HEK293 (cell line): ENCODE data around the gene MTA1.

Source experiments
- CTCF ChIA-PET: fragments of 350-600 bp; formaldehyde crosslinking; extraction: SDS; loops from one replicate; lab custom pipeline; 2021; ENCODE audit warnings: antibody characterized with exemption; lab: Yijun Ruan, JAX
- POLR2A ChIA-PET: fragments of 300-600 bp; formaldehyde crosslinking; extraction: SDS; loops from one replicate; lab custom pipeline; 2020; ENCODE audit warnings: antibody characterized with exemption, inconsistent platforms; lab: Yijun Ruan, JAX
- H3K27ac ChIP-seq: fragments of 200-500 bp; sonication (Bioruptor generic); 2 replicates; pipeline ENCODE4 v1.5.1; 2014; ENCODE audit warnings: low read depth, low read length, control low read depth, inconsistent platforms; ENCODE audit errors: extremely low read depth
- H3K36me3 ChIP-seq, 2 experiments: fragments of 200-500 bp in 1 of 2; sonication (Bioruptor generic) in 1 of 2; 1 replicate in 1 of 2; 2 replicates in 1 of 2; pipeline ENCODE4 v1.5.1; 2014 to 2017; ENCODE audit warnings: inconsistent platforms in 2 of 2, low read length in 2 of 2; ENCODE audit not compliant: control insufficient read depth in 2 of 2, insufficient read depth in 1 of 2
- H3K4me1 ChIP-seq: fragments of 200-500 bp; sonication (Bioruptor generic); 2 replicates; pipeline ENCODE4 v1.5.1; 2014; ENCODE audit warnings: mild to moderate bottlenecking, low read length, inconsistent platforms; ENCODE audit not compliant: control insufficient read depth, insufficient read depth
- H3K4me3 ChIP-seq: 2 replicates; pipeline ENCODE4 v1.5.1; 2011; ENCODE audit warnings: low read depth, mild to moderate bottlenecking, control low read depth, low read length, moderate library complexity
- H3K9me3 ChIP-seq: fragments of 200-500 bp; sonication (Bioruptor generic); 2 replicates; pipeline ENCODE4 v1.5.1; 2014; ENCODE audit warnings: low read depth, low read length, inconsistent platforms; ENCODE audit not compliant: control insufficient read depth, insufficient read depth
- BCL11B ChIP-seq: fragments of 450-650 bp; formaldehyde crosslinking; IDR thresholded peaks from 2 replicates; pipeline ENCODE4 v1.5.1; 2016; ENCODE audit warnings: low read depth, missing biosample characterization, missing genetic modification characterization
- GLI4 ChIP-seq: fragments of 450-650 bp; formaldehyde crosslinking; IDR thresholded peaks from 2 replicates; pipeline ENCODE4 v1.5.1; 2016; ENCODE audit warnings: missing biosample characterization, missing genetic modification characterization
- MYNN ChIP-seq: fragments of 450-650 bp; formaldehyde crosslinking; IDR thresholded peaks from 2 replicates; pipeline ENCODE4 v1.5.1; 2016; ENCODE audit warnings: missing biosample characterization, missing genetic modification characterization, borderline replicate concordance
- PRDM1 ChIP-seq: fragments of 450-650 bp; formaldehyde crosslinking; IDR thresholded peaks from 2 replicates; pipeline ENCODE4; 2016; ENCODE audit warnings: missing biosample characterization, missing genetic modification characterization
- SCRT2 ChIP-seq: fragments of 450-650 bp; formaldehyde crosslinking; IDR thresholded peaks from 2 replicates; pipeline ENCODE4 v1.5.1; 2016; ENCODE audit warnings: missing biosample characterization, missing genetic modification characterization
- ZNF121 ChIP-seq: fragments of 450-650 bp; formaldehyde crosslinking; IDR thresholded peaks from 2 replicates; pipeline ENCODE4 v1.5.1; 2016; ENCODE audit warnings: missing biosample characterization, missing genetic modification characterization
- ZNF138 ChIP-seq: fragments of 450-650 bp; formaldehyde crosslinking; IDR thresholded peaks from 2 replicates; pipeline ENCODE4 v1.5.1; 2016; ENCODE audit warnings: missing biosample characterization, missing genetic modification characterization, borderline replicate concordance
- ZNF19 ChIP-seq: fragments of 450-650 bp; formaldehyde crosslinking; IDR thresholded peaks from 2 replicates; pipeline ENCODE4; 2016; ENCODE audit warnings: missing biosample characterization, missing genetic modification characterization, low read depth
- ZNF2 ChIP-seq: fragments of 450-650 bp; formaldehyde crosslinking; IDR thresholded peaks from 2 replicates; pipeline ENCODE4 v1.5.1; 2016; ENCODE audit warnings: missing biosample characterization, missing genetic modification characterization
- ZNF391 ChIP-seq: fragments of 450-650 bp; formaldehyde crosslinking; IDR thresholded peaks from 2 replicates; pipeline ENCODE4 v1.5.1; 2016; ENCODE audit warnings: low read depth, missing biosample characterization, missing genetic modification characterization, borderline replicate concordance
- ZNF677 ChIP-seq: fragments of 450-650 bp; IDR thresholded peaks from 2 replicates; pipeline ENCODE4 v1.5.0; 2018; ENCODE audit warnings: missing biosample characterization, mild to moderate bottlenecking, missing genetic modification characterization, moderate library complexity
- ZNF785 ChIP-seq: fragments of 450-650 bp; formaldehyde crosslinking; IDR thresholded peaks from 2 replicates; pipeline ENCODE4 v1.5.1; 2016; ENCODE audit warnings: missing biosample characterization, missing genetic modification characterization
- ZNF792 ChIP-seq: fragments of 450-650 bp; formaldehyde crosslinking; IDR thresholded peaks from 2 replicates; pipeline ENCODE4 v1.5.1; 2016; ENCODE audit warnings: missing biosample characterization, missing genetic modification characterization
- ZNF843 ChIP-seq: fragments of 450-650 bp; formaldehyde crosslinking; IDR thresholded peaks from 2 replicates; pipeline ENCODE4 v1.5.1; 2016; ENCODE audit warnings: missing biosample characterization, missing genetic modification characterization
- TF ChIP-seq, protein P1 (sequence below): fragments of 450-650 bp; formaldehyde crosslinking; IDR thresholded peaks from 2 replicates; pipeline ENCODE4 v1.5.1; 2016; ENCODE audit warnings: missing biosample characterization, missing genetic modification characterization
- TF ChIP-seq, protein P2 (sequence below): fragments of 450-650 bp; formaldehyde crosslinking; IDR thresholded peaks from 2 replicates; pipeline ENCODE4 v1.5.1; 2017; ENCODE audit warnings: missing biosample characterization, missing genetic modification characterization
- TF ChIP-seq, protein P3 (sequence below): fragments of 450-650 bp; formaldehyde crosslinking; IDR thresholded peaks from 2 replicates; pipeline ENCODE4 v1.5.1; 2016; ENCODE audit warnings: missing biosample characterization, missing genetic modification characterization

Gene MTA1

DNA sequence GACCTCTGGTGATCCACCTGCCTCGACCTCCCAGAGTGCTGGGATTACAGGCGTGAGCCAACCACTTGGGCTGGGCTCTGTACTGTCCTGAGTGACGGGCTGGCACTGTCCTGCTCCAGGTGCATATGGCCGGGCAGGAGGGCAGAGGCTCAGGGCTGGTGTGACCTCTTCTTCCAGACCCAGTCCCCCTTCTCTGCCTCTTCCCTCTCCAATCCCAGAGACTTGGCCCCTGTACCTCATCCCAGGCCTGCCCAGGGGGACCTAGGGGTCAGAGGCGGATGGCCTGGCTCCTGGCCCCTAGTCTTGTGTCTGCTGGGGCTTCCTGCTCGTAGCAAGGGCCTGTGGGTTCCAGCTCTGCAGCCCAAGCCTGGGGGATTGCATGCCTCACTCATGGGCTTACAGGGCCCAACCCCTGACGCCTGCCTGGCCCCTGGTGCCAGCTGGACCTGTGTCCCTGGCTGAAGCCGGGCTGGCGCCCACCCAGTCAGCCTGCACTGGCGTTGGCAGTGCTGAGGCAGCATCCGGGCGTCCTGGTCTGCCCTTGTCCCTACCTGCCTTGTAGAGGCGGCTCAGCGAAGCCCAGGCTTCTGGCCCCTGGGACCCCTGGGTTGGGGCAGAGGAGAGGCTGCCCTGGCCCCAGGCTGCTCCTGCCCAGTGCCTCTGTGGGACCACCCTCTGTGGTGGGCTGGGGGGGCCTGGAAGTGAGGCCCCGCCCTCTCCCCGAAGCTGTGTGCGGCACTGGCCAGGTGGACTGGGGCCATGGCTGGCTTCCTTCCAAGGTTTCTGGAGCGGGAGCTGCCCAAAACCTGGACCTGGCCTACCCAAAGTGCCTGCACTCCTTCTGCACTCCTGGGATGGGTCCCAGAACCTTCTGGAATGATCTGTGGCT is 75.7 kb downstream of the MTA1 start:
- CTCF ChIA-PET = interaction anchor here (0.6 kb wide), 1 partner anchor 12 kb away, joined by 3 read pairs; no protein-coding TSS in a partner anchor
- Histone ChIP-seq H3K4me1 (no peaks in the 10 kb centered on the region; the same call in 1 of the 2 replicates), H3K27ac (no peak overlapping the region), H3K4me3 (no peak overlapping the region), H3K9me3 (no peaks in the 10 kb centered on the region), H3K36me3 (peaks cover 0 to 24% of the 10 kb centered on the region in 2 experiments; a peak in 1 of 3 replicates)
- TF ChIP-seq SCRT2 (tag by site-specific recombination) (no peak), ZNF677 (tag by site-specific recombination) (no peak), ZNF792 (no peak), BCL11B (tag by site-specific recombination) (no peak), ZNF391 (no peak), ZNF2 (tag by site-specific recombination) (no peak), ZNF19 (tag by site-specific recombination) (no peak), ZNF121 (tag by site-specific recombination) (no peak), ZNF843 (tag by site-specific recombination) (no peak), PRDM1 (tag by site-specific recombination) (no peak), ZNF785 (tag by site-specific recombination) (no peak), ZNF138 (tag by site-specific recombination) (no peak), GLI4 (tag by site-specific recombination) (no peak), MYNN (tag by site-specific recombination) (no peak)
- TF ChIP-seq, protein P1, sequence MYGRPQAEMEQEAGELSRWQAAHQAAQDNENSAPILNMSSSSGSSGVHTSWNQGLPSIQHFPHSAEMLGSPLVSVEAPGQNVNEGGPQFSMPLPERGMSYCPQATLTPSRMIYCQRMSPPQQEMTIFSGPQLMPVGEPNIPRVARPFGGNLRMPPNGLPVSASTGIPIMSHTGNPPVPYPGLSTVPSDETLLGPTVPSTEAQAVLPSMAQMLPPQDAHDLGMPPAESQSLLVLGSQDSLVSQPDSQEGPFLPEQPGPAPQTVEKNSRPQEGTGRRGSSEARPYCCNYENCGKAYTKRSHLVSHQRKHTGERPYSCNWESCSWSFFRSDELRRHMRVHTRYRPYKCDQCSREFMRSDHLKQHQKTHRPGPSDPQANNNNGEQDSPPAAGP (tag by site-specific recombination) = no peak
- TF ChIP-seq, protein P2, sequence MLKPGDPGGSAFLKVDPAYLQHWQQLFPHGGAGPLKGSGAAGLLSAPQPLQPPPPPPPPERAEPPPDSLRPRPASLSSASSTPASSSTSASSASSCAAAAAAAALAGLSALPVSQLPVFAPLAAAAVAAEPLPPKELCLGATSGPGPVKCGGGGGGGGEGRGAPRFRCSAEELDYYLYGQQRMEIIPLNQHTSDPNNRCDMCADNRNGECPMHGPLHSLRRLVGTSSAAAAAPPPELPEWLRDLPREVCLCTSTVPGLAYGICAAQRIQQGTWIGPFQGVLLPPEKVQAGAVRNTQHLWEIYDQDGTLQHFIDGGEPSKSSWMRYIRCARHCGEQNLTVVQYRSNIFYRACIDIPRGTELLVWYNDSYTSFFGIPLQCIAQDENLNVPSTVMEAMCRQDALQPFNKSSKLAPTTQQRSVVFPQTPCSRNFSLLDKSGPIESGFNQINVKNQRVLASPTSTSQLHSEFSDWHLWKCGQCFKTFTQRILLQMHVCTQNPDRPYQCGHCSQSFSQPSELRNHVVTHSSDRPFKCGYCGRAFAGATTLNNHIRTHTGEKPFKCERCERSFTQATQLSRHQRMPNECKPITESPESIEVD (tag by site-specific recombination) = no peak
- TF ChIP-seq, protein P3, sequence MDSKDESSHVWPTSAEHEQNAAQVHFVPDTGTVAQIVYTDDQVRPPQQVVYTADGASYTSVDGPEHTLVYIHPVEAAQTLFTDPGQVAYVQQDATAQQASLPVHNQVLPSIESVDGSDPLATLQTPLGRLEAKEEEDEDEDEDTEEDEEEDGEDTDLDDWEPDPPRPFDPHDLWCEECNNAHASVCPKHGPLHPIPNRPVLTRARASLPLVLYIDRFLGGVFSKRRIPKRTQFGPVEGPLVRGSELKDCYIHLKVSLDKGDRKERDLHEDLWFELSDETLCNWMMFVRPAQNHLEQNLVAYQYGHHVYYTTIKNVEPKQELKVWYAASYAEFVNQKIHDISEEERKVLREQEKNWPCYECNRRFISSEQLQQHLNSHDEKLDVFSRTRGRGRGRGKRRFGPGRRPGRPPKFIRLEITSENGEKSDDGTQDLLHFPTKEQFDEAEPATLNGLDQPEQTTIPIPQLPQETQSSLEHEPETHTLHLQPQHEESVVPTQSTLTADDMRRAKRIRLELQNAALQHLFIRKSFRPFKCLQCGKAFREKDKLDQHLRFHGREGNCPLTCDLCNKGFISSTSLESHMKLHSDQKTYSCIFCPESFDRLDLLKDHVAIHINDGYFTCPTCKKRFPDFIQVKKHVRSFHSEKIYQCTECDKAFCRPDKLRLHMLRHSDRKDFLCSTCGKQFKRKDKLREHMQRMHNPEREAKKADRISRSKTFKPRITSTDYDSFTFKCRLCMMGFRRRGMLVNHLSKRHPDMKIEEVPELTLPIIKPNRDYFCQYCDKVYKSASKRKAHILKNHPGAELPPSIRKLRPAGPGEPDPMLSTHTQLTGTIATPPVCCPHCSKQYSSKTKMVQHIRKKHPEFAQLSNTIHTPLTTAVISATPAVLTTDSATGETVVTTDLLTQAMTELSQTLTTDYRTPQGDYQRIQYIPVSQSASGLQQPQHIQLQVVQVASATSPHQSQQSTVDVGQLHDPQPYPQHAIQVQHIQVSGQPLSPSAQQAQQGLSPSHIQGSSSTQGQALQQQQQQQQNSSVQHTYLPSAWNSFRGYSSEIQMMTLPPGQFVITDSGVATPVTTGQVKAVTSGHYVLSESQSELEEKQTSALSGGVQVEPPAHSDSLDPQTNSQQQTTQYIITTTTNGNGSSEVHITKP = no peak
- POLR2A ChIA-PET = no interaction called here
